Middle frontal gyrus (tissue), 1 donor: ENCODE data around the gene USP44.
"Not testable (repeated sequence)": the region's sequence is repeated elsewhere in the genome, so short reads cannot be mapped to it uniquely, and the experiment has no call there.

Experiments
- DNase-seq: peaks from one replicate; pipeline ENCODE4 v3.0.0-alpha.2; 2015; ENCODE audit warnings: low spot score; ENCODE audit errors: extremely low spot score

The USP44 gene

DNA sequence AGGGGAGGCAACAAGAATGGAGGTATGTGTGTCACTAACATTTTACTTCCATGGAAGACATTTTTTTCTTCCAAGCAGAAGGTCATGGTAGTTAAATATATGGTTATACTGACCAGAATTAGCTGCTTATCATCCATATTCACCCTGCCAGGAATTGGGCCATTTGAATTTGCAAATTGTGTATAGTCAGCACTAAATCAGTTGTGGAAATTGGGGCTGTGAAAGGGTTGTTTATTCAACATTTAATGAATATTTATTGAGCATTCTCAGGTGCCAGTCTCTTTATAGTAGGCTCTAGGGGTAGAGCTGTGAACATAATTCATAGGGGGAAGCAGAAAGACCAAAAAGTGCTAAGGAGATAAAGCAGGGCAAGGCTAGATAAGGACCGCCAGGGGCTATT, 39.3 kb downstream of the USP44 start:
- DNase-seq, result no peak

DNA sequence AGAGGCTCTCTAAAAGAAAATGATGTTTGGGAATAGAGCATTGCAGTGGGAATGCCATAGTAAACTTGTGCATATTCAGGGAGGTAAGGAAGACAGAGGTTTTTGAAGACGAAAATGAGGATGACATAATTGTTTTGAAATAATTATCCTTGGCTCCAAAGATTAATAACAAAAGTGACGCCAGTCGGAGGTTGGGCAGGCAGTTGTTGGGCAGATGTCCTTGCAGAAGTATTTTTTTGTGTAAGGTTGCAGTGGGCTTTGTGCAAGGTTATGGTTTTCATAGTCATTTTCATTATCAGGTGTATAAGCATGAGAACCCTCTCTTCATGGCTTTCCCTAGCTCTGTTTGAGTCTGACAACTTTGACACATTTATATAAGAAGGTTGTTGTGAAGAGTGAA, 42.0 kb downstream of the USP44 start:
- DNase-seq, result no peak

DNA sequence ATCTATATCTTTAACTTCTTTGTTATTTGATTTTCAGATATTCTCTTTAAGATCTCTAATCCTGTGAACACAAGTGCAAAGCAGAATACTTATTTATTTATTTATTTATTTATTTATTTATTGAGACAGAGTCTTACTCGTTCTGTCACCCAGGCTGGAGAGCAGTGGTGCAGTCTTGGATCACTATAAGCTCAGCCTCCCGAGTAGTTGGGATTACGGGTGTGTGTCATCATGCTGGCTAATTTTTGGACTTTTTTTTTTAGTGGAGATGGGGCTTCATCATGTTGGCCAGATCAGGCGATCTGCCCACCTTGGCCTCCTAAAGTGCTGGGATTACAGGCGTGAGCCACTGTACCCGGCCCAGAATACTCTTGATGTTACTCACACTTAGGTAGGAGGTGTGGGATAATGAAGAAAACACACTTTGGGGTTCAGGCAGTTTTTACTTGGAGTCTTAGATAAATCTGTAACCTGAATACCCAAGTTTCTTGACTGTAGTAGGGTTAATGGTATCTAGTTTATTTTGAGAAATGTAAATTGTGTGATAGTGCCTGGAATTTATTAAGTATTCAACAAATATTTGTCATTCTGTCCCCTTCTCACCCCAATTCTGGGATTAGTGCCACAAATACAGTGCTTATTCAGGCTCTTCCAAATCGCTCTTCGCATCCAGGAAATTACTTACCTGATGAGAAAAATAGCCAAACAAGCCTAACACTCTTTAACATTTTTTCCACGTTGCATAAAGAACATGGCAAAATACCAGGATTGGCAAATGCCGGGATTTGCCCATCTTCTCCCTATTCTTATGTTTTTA, 44.4 kb downstream of the USP44 start:
- no peak for DNase-seq

DNA sequence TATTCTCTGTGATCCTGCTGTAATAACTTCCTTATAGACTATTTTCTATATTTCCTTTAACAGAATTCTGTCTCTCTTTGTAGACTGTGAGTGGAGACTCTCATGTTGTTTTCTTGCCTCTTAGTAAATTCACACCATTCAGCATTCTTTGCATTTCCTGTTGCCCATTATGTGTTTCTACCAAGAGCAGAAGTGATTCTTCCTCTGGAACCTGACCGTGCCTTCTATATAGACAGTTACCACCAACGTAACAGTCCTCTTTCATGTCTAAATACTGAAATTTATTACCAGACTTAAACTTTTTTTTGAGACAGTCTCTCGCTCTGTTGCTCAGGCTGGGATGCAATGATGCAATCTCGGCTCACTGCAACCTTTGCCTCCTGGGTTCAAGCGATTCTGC, 46.2 kb downstream of the USP44 start:
- DNase-seq, result no peak

DNA sequence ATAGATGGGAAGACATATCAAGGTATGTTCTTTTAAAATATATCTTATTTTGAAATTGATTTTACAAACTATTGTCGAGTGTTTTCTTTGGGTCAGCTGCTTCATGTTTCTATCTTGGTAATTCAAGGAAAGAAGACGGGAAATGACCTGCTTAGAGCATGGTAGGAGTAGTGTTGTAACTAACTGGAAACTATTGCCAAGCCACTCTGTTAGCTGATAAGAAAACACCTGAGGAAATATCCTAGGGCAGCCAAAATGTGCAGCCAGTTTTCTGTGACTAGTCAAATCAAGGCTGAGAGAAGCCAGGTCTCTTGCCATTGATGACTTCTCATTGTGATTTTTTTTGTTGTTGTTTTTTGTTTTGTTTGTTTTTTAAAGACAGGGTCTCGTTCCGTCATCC, 47.1 kb downstream of the USP44 start:
- DNase-seq, result no peak

DNA sequence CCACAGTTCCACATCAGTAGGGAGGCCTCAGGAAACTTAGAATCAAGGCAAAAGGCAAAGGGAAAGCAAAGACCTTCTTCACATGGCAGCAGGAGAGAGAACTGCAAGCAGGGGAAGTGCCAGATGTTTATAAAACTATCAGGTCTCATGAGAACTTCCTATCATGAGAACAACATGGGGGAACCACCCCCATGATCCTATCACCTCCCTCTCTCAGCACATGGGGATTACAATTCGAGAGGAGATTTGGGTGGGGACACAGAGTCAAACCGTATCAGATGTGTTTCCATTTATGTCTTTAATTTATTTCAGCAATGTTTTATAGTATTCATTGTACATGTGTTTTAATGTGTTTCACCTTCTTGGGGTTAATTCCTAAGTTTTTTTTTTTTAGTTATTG, 51.5 kb downstream of the USP44 start:
- no peak for DNase-seq

DNA sequence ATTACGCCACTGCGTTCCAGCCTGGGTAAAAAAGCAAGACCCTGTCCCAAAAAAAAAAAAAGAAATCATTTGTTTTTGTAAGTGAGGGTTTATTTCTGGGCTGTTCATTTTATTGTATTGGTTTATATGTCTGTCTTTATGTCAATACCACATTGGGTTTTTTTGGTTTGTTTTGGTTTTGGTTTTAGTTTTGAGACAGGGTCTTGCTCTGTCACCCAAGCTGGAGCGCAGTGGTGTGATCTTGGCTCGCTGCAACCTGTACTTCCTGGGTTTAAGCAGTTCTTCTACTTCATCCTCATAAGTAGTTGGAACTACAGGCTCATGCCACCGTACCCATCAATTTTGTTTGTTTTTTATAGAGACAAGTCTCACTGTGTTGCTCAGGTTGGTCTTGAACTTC, 52.3 kb downstream of the USP44 start:
- no peak for DNase-seq

DNA sequence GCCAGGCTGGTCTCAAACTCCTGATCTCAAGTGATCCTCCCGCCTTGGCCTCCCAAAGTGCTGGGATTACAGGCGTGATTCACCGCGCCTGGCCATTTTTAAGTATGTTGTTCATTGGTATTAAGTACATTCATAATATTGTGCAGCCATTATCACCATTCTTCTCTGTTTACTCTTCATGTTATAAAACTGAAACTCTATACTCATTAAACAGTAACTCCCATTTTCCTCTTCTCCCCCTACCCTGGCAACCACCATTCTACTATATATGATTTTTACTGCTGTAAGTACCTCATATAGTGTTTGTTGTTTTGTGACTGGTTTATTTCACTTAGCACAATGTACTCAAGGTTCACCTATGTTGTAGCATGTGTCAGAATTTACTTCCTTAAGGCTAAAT, 54.2 kb downstream of the USP44 start:
- no peak for DNase-seq

DNA sequence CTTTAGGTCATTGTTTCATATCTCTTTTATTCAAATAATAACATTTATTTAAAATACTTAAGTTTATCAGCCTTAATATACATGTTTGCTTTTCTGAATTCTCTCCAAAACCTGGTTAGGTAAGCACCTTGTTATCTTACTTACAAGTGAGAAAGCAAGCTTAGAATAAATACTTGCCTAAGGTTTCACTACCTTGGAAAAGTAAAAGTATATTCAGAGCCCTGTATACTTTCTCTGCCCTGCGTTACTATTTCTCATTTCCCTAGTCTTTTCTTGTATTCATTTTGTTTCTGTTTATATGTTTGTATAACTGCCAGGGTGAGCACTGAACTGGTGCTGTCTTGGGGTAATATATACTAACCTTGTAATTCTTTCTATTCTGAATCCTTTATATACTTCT, 55.8 kb downstream of the USP44 start:
- DNase-seq, result no peak

DNA sequence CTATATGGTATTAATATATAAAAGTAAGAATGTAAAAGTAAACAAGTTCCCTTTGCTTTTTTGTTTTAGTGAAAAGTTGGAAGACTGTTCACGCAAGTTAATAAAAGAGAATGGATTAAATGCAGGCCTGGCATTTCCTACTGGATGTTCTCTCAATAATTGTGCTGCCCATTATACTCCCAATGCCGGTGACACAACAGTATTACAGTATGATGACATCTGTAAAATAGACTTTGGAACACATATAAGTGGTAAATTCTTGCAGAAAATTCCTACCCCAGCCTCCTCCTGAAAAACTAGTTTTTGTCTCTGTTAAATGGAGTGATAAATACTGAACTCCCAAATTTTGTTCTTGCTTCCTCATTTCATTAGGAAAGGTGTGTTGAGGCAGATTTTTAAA, 56.4 kb downstream of the USP44 start:
- no peak for DNase-seq

DNA sequence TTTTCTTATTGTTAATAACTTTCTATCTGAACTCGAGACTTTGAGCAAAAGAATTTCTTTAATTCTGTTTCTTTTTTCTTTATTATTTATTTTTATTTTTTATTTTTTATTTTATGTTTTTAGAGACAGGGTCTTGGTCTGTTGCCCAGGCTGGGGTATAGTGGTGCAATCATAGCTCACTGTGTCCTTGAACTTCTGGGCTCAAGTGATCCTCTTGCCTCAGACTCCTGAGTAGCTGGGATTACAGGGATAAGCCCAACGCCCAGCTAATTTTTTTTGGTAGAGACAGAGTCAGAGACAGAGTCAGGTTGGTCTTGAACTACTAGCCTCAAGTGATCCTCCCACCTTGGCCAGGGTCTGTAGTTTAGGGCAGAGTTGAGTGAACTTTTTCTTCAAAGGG, 58.8 kb downstream of the USP44 start:
- no peak for DNase-seq

DNA sequence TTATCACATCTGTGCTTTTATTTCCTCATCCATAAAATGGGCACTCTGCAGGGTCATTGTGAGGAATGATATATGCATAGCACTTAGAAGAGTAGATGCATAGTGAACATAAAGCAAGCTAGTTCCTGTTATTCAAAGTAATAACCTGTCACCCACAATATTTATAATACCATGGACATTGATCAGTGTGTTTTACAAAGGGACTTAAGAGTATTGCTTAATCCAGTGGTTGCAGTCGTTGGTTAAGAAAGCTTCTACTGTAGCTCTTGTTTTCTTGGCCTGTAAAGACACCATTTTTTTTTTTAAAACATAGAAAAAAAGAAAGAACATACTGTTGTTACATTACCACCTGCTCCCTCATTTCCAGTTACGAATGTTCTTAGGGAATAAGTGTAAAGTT, 64.3 kb downstream of the USP44 start:
- DNase-seq, result no peak

DNA sequence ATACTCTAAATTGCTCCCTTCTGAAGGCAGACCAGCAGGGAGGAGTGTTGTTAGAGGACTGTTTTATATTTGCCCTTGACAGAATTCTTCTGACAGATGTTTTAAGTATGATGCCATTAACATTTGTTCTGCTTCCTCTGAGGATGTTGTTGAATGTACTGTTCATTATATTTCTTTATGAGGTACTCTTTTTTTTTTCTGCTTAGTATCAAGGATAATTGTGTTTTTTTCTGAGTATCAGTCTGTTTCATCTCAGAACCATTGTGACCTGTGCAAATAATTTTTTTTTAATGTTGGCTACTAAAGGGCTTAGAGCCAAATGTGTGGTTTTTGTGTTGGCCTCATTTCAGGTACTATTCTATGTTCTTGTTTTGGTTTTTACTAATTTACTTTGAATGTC, 66.8 kb downstream of the USP44 start:
- no peak for DNase-seq

DNA sequence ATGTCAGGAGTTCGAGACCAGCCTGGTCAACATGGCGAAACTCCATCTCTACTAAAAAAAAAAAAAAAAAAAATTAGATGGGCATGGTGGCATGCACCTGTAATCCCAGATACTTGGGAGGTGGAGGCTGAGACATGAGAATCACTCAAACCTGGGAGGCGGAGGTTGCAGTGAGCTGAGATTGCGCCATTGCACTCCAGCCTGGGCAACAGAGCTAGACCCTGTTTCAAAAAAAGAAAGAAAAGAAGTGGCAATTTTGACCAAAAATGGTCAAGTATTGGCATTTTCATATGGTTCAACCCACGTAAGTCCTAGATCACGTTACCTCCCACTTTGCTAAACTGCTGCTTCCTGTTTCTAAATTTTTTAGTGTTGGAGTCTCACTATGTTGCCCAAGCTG, 68.7 kb downstream of the USP44 start:
- DNase-seq, result not testable (repeated sequence)

DNA sequence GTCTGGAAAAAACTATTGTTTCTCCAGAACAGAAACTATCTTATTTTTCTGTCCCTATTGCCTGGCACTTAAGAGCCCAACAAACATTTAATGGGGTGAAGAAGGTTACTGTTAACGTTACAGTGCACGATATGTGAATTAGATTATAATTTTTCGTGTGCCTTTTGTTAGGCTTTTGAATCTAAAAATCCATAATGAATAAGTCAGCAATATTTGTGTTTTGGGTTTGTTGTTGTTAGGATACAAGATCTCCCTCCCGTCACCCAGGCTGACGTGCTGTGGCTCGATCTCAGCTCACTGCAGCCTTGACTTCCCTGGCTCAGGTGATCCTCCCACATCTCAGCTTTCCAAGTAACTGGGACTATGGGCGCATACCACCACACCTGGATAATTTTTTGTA, 69.4 kb downstream of the USP44 start:
- DNase-seq, result no peak

DNA sequence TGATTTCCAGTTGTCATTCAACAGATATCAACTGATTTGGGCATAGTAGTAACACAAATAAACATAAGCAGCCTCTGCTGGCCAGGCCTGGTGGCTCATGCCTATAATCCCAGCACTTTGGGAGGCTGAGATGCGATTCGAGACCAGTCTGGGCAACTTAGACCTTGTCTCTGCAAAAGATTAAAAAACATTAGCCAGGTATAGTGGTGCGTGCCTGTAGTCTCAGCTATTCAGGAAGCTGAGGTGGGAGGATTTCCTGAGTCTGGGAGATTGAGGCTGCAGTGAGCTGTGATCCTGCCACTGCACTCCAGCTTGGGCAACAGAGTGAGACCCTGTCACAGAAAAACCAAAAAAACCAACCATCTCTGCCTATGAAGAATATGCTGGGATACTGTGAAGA, 70.2 kb downstream of the USP44 start:
- DNase-seq, result no peak

DNA sequence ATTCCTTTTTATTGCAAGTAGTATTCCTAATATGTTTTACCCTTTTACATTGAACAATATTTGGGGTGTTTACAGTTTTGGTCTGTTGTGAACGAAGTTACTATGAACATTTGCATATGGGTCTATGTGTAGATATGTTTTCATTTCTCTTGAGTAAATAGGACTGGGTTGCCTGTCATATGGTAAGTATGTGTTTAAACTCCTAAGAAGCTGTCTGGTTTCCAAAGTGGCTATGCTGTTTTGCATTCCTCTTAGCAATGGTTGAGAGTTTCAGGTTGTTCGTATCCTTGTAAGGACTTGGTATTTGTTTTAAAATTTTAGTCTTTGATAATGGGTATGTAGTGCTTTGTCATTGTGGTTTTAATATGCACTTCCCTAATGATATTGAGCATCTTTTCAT, 71.0 kb downstream of the USP44 start:
- DNase-seq, result no peak

DNA sequence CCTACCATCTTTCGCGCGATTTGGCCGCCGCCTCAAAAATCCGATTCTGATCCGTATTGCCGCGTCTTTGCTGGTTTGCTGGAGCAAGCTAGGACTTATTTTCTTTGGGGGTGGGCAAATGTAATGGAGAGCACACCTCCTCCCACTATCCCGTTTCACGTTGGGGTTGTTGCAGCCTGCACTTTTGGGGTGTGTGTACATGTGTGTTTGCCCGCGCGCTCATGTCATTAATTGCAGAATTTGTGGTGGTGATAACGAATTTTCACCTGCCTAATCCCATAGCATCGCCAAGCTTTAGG, 76.7 kb downstream of the USP44 start:
- DNase-seq, result no peak

DNA sequence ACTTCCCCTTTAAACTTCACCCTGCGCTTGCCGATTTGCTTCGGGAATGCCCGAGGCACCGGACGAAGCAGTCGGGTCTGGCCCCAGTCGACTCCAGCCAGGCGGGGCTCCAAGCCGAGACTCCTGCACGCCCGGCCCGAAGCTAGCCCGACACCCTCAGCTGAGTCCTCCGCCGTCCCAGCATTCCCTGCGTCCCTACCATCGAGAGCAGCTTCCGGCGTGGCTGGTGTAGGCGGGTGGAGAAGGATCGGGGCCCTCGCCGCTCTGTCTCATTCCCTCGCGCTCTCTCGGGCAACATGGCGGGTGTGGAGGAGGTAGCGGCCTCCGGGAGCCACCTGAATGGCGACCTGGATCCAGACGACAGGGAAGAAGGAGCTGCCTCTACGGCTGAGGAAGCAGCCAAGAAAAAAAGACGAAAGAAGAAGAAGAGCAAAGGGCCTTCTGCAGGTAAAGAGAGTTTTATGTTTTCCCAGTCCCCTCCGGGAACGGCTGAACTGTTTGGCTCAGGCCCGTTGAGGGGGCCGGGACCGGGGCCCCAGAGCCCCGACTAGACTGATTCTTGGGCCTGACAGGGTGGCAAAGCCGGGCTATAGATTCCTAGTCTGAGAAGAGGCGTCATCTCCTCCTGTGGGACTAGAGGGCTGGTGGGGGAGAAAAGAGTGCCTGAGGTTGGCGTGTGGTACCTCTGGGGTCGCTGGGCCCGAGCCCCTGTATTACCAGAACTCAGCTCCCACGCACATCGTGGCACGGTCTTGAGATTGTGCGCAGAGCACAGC, 77.2 kb downstream of the USP44 start, which contains the start of gene METAP2:
Gene METAP2 (plus strand): TSS at position 269 of the 776 bp plus-strand sequence. CDS start 28 bp downstream, at position 297.
- DNase-seq, result peak; percentile 91

DNA sequence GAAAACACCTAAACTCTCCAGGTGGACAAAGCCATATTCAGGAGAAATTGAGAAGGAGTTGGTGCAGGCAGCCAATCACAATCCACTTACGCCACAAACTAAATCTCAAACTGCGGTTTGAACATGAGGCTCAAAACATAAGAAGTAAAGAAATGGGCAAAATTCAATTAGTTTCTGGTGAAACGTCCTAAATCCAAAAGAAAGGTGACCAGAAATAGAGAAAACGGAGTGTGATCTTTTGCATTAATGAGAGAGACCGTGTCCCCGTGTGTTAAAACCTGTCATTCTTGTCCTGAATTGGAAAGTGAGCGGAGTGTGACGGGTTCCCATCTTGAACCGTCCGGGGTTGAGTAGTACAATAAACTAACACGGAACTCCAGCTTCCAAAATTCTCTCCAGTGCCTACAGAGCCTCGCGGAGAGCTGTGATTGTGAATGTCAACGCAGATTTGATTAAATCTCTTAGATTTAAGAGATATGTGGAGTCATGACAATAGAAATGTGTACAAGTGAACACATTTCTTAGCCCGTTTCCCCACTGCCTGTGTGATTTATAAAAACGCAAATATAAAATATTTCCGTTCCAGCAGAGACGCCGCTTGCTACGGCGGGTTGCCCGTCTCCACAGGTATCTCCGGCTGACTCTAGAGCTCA, 77.9 kb downstream of the USP44 start:
- DNase-seq, result no peak

DNA sequence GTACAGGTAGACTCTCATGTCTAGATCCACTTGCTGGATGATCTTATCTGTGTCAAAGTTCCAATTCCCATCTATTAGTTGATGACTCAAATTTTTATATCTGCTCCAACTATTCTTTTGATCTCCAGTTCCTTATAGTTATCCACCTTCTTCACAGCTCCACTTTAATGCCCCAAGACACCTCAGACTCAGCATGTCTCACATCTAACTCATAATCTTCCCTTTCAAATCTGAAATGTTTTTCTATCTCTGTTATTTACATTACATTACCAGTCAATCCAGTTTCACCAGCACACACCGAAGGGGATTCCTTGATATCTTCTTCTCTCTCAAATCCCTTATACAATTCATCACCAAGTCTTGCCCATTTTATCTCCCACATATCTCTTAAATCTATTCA, 81.0 kb downstream of the USP44 start:
- no peak for DNase-seq
